ENCODE data around the gene SPATA17.
"Not testable (repeated sequence)": the region's sequence is repeated elsewhere in the genome, so short reads cannot be mapped to it uniquely, and the experiment has no call there.

The SPATA17 gene

GRCh38 chr1:217630711-217631591 lies at the start of gene SPATA17, which contains the start of gene GPATCH2:
Gene SPATA17 (plus strand): TSS chr1:217631344. CDS start chr1:217631379, 35 bp downstream.
Gene GPATCH2 (minus strand): TSS chr1:217631090. CDS start chr1:217630971, 119 bp downstream.
- peak; percentile 92 for DNase-seq (ENCODE audit: low spot score)

GRCh38 chr1:217584286-217584811 lies 46.8 kb upstream of the SPATA17 start:
- not testable (repeated sequence) for DNase-seq (ENCODE audit: low spot score)

- DNase-seq (ENCODE audit: low spot score), result no peak
These were observed 45.6 kb upstream of the SPATA17 start for GRCh38 chr1:217585577-217585976.

GRCh38 chr1:217586586-217586985 lies 44.6 kb upstream of the SPATA17 start:
- no peak for DNase-seq (ENCODE audit: low spot score)

- DNase-seq (ENCODE audit: low spot score), result no peak
These were observed 40.5 kb upstream of the SPATA17 start for GRCh38 chr1:217590598-217590997.

GRCh38 chr1:217599154-217599553 lies 32.0 kb upstream of the SPATA17 start:
- no peak for DNase-seq (ENCODE audit: low spot score)

- DNase-seq (ENCODE audit: low spot score), result no peak
These were observed 28.8 kb upstream of the SPATA17 start for GRCh38 chr1:217602380-217602779.

- DNase-seq (ENCODE audit: low spot score), result no peak
These were observed 25.8 kb upstream of the SPATA17 start for GRCh38 chr1:217605390-217605789.

GRCh38 chr1:217614200-217614712 lies 16.9 kb upstream of the SPATA17 start:
- no peak for DNase-seq (ENCODE audit: low spot score)

GRCh38 chr1:217617126-217617525 lies 14.0 kb upstream of the SPATA17 start:
- no peak for DNase-seq (ENCODE audit: low spot score)

GRCh38 chr1:217620814-217621213 lies 10.3 kb upstream of the SPATA17 start:
- no peak for DNase-seq (ENCODE audit: low spot score)

- DNase-seq (ENCODE audit: low spot score), result no peak
These were observed 9.1 kb upstream of the SPATA17 start for GRCh38 chr1:217622042-217622441.

GRCh38 chr1:217626321-217626720 lies 4.8 kb upstream of the SPATA17 start:
- peak; percentile 74 for DNase-seq (ENCODE audit: low spot score)

GRCh38 chr1:217627431-217627830 lies 3.7 kb upstream of the SPATA17 start:
- DNase-seq (ENCODE audit: low spot score), result no peak

- DNase-seq (ENCODE audit: low spot score), result no peak
These were observed 11.3 kb downstream of the SPATA17 start for GRCh38 chr1:217642455-217642854.

- DNase-seq (ENCODE audit: low spot score), result no peak
These were observed 16.6 kb downstream of the SPATA17 start for GRCh38 chr1:217647791-217648190.

- no peak for DNase-seq (ENCODE audit: low spot score)
These were observed 19.5 kb downstream of the SPATA17 start for GRCh38 chr1:217650674-217651073.

- DNase-seq (ENCODE audit: low spot score), result peak; percentile 69
These were observed 29.4 kb downstream of the SPATA17 start for GRCh38 chr1:217660353-217661062.

GRCh38 chr1:217661407-217661806 lies 30.3 kb downstream of the SPATA17 start:
- no peak for DNase-seq (ENCODE audit: low spot score)

GRCh38 chr1:217668351-217668940 lies 37.3 kb downstream of the SPATA17 start:
- no peak for DNase-seq (ENCODE audit: low spot score)

- no peak for DNase-seq (ENCODE audit: low spot score)
These were observed 42.2 kb downstream of the SPATA17 start for GRCh38 chr1:217673387-217673786.
